ENCODE results near the gene BCAT1.

DNA sequence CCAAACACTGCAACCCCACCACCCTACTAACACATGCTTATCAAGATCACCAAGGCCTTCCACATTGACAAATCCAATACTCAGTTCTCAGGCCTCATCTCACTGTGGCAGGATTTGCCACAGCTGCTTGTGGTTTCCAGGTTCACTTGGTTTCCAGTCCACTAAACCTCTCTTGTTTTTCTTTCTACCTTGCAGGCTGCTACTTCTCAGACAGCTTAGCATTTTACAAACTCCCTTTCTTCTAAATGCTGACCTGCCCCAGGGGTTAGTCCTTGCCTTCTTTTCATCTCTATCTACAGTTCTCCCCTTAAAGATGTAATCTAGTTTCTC is 84.1 kb downstream of the BCAT1 start:
- TF ChIP-seq CTCF (IDR thresholded peaks at IDR 0.05): no peak
- TF ChIP-seq, protein P1, sequence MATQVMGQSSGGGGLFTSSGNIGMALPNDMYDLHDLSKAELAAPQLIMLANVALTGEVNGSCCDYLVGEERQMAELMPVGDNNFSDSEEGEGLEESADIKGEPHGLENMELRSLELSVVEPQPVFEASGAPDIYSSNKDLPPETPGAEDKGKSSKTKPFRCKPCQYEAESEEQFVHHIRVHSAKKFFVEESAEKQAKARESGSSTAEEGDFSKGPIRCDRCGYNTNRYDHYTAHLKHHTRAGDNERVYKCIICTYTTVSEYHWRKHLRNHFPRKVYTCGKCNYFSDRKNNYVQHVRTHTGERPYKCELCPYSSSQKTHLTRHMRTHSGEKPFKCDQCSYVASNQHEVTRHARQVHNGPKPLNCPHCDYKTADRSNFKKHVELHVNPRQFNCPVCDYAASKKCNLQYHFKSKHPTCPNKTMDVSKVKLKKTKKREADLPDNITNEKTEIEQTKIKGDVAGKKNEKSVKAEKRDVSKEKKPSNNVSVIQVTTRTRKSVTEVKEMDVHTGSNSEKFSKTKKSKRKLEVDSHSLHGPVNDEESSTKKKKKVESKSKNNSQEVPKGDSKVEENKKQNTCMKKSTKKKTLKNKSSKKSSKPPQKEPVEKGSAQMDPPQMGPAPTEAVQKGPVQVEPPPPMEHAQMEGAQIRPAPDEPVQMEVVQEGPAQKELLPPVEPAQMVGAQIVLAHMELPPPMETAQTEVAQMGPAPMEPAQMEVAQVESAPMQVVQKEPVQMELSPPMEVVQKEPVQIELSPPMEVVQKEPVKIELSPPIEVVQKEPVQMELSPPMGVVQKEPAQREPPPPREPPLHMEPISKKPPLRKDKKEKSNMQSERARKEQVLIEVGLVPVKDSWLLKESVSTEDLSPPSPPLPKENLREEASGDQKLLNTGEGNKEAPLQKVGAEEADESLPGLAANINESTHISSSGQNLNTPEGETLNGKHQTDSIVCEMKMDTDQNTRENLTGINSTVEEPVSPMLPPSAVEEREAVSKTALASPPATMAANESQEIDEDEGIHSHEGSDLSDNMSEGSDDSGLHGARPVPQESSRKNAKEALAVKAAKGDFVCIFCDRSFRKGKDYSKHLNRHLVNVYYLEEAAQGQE (IDR thresholded peaks at IDR 0.05; ENCODE audit: insufficient read depth in 1 of 2, low read depth in 2 of 2, low read length in 1 of 2): no peak
- no peak for TF ChIP-seq POLR2AphosphoS5 (IDR thresholded peaks at IDR 0.05; ENCODE audit: low read depth, low read length)
- no peak for TF ChIP-seq SIN3A (IDR thresholded peaks at IDR 0.05; ENCODE audit: borderline replicate concordance, insufficient read depth, low read depth, low read length)
- TF ChIP-seq TCF7L2 (IDR thresholded peaks at IDR 0.05; ENCODE audit: low read depth, low read length): no peak
